Naive thymus-derived CD8-positive, alpha-beta T cell (primary cell): Measurements from ENCODE around the gene JAZF1. TPM values are rescaled to one million over a fixed set of nuclear protein-coding genes. Genes with fewer than 3 reads are reported as not detected.

Experiments
- ATAC-seq, 2 donors: fragments of 150-1000 bp; cut with Tn5 transposase in 1 of 2; sonication (Bioruptor Pico), chemical (Tn5 transposase) in 1 of 2; 1 replicate in 1 of 2; 2 replicates in 1 of 2; pipeline ENCODE4 v1.10.0; 2021; ENCODE audit warnings: mild to moderate bottlenecking in 2 of 2, moderate library complexity in 2 of 2
- POLR2A ChIA-PET: fragments of 350-600 bp; sonication (Branson Sonifier 250); formaldehyde crosslinking; loops from one replicate; lab custom pipeline; 2021; ENCODE audit warnings: antibody characterized with exemption; lab: Charles Lee
- DNase-seq, 10 donors: peaks; one replicate each; pipeline versions ENCODE4 v3.0.0 to v3.0.0-alpha.2; 2020 to 2022
- H3K27ac Mint-ChIP-seq, 10 donors: one replicate each; pipeline ENCODE4 v1.8.0; 2020 to 2022; ENCODE audit warnings: mild to moderate bottlenecking in 10 of 10, mixed read lengths in 10 of 10, moderate library complexity in 4 of 10, inconsistent platforms in 1 of 10
- H3K27me3 Mint-ChIP-seq, 5 donors: one replicate each; pipeline ENCODE4 v1.8.0; 2021 to 2022; ENCODE audit warnings: mixed read lengths in 5 of 5
- H3K36me3 Mint-ChIP-seq, 3 donors: one replicate each; pipeline ENCODE4 v1.8.0; 2020 to 2022; ENCODE audit warnings: mixed read lengths in 3 of 3, mild to moderate bottlenecking in 2 of 3, inconsistent platforms in 1 of 3
- H3K4me1 Mint-ChIP-seq, 4 donors: one replicate each; pipeline ENCODE4 v1.8.0; 2021 to 2022; ENCODE audit warnings: mixed read lengths in 4 of 4
- H3K4me3 Mint-ChIP-seq, 10 donors: one replicate each; pipeline ENCODE4 v1.8.0; 2020 to 2022; ENCODE audit warnings: mild to moderate bottlenecking in 10 of 10, mixed read lengths in 10 of 10, moderate library complexity in 6 of 10, inconsistent platforms in 1 of 10
- H3K9me3 Mint-ChIP-seq, 9 donors: one replicate each; pipeline ENCODE4 v1.8.0; 2020 to 2022; ENCODE audit warnings: mixed read lengths in 9 of 9, mild to moderate bottlenecking in 3 of 9, inconsistent platforms in 1 of 9, moderate library complexity in 1 of 9
- polyA plus RNA-seq, 3 donors: library from polyadenylated mRNA; unstranded; fragments of 300-500 nt; fragmentation: Illumina TruSeq; gene quantifications; one replicate each; pipeline ENCODE4 v1.2.3, GENCODE V29; 2021
- total RNA-seq, 8 experiments: library from RNA in 2 of 8; stranded (reverse) in 2 of 8; gene quantifications; one replicate each; pipeline ENCODE4 v1.2.3 and lab custom pipeline; 2021 to 2026

JAZF1 gene
- total and polyA plus RNA-seq, 5 experiments from 2014 or later = 1.4 to 8.6 (median 3.6) TPM

- H3K27ac Mint-ChIP-seq = no peak overlapping the region
Observed at GRCh38 chr7:28104811-28105210, 75.8 kb downstream of the JAZF1 start.

GRCh38 chr7:28104041-28104541, 76.5 kb downstream of the JAZF1 start:
- H3K4me3 Mint-ChIP-seq = no peak overlapping the region
- H3K4me1 Mint-ChIP-seq = peaks cover 0 to 32% (median 10%) of the 10 kb centered on the region in 4 donors
- POLR2A ChIA-PET = no interaction called here
- no peaks in the 10 kb centered on the region for H3K36me3 Mint-ChIP-seq
- peaks cover 0 to 4% (median 0%) of the 10 kb centered on the region in 5 donors for H3K27me3 Mint-ChIP-seq
- H3K9me3 Mint-ChIP-seq = no peaks in the 10 kb centered on the region
- ATAC-seq (no peak), DNase-seq (no peak)
- peak overlapping the region in 2 of 10 donors; percentile 28 to 43 for H3K27ac Mint-ChIP-seq

More at GRCh38 chr7:28104811-28105210, 75.8 kb downstream of the JAZF1 start:
- POLR2A ChIA-PET = no interaction called here
- Mint-ChIP-seq H3K4me1 (peaks cover 0 to 36% (median 10%) of the 10 kb centered on the region in 4 donors), H3K4me3 (no peak overlapping the region), H3K27me3 (peaks cover 0 to 4% (median 0%) of the 10 kb centered on the region in 5 donors), H3K9me3 (no peaks in the 10 kb centered on the region), H3K36me3 (no peaks in the 10 kb centered on the region)
- DNase-seq (no peak), ATAC-seq (no peak)

GRCh38 chr7:28102797-28103196, 77.8 kb downstream of the JAZF1 start:
- no peaks in the 10 kb centered on the region for H3K27me3 Mint-ChIP-seq
- POLR2A ChIA-PET = no interaction called here
- peak overlapping the region in 1 of 10 donors; percentile 1 for H3K27ac Mint-ChIP-seq
- no peaks in the 10 kb centered on the region for H3K36me3 Mint-ChIP-seq
- no peak for ATAC-seq
- no peak for DNase-seq
- no peak overlapping the region for H3K4me3 Mint-ChIP-seq
- peaks cover 0 to 29% (median 8%) of the 10 kb centered on the region in 4 donors for H3K4me1 Mint-ChIP-seq
- H3K9me3 Mint-ChIP-seq = no peaks in the 10 kb centered on the region

- DNase-seq (peak in 8 of 10 donors; percentile 24 to 69 (median 44)), ATAC-seq (peak; percentile 43 to 65)
- Mint-ChIP-seq H3K36me3 (no peaks in the 10 kb centered on the region), H3K4me1 (peaks cover 0 to 30% (median 5%) of the 10 kb centered on the region in 4 donors), H3K27me3 (no peaks in the 10 kb centered on the region), H3K9me3 (no peaks in the 10 kb centered on the region), H3K27ac (no peak overlapping the region), H3K4me3 (no peak overlapping the region)
- POLR2A ChIA-PET = interaction anchor here (1.1 kb wide), 1 partner anchor 16 kb away, joined by 3 read pairs; no protein-coding TSS in a partner anchor
Observed at GRCh38 chr7:28096713-28097112, 83.9 kb downstream of the JAZF1 start.

- peaks cover 0 to 32% (median 4%) of the 10 kb centered on the region in 4 donors for H3K4me1 Mint-ChIP-seq
- no peak overlapping the region for H3K27ac Mint-ChIP-seq
Observed at GRCh38 chr7:28095231-28095630, 85.4 kb downstream of the JAZF1 start.

GRCh38 chr7:28093623-28094232, 86.9 kb downstream of the JAZF1 start:
- POLR2A ChIA-PET = no interaction called here
- Mint-ChIP-seq H3K36me3 (no peaks in the 10 kb centered on the region), H3K9me3 (peaks cover 0 to 4% (median 0%) of the 10 kb centered on the region in 9 donors), H3K27ac (no peak overlapping the region), H3K27me3 (no peaks in the 10 kb centered on the region), H3K4me1 (peaks cover 6 to 47% (median 15%) of the 10 kb centered on the region in 4 donors), H3K4me3 (no peak overlapping the region)
- no peak for ATAC-seq
- DNase-seq = peak in 2 of 10 donors; percentile 9 to 18

More at GRCh38 chr7:28095231-28095630, 85.4 kb downstream of the JAZF1 start:
- ATAC-seq (no peak), DNase-seq (no peak)
- Mint-ChIP-seq H3K36me3 (no peaks in the 10 kb centered on the region), H3K4me3 (no peak overlapping the region), H3K27me3 (no peaks in the 10 kb centered on the region), H3K9me3 (no peaks in the 10 kb centered on the region)
- POLR2A ChIA-PET = no interaction called here

GRCh38 chr7:28091190-28091589, 89.4 kb downstream of the JAZF1 start:
- Mint-ChIP-seq H3K27ac (no peak overlapping the region), H3K9me3 (peaks cover 0 to 4% (median 0%) of the 10 kb centered on the region in 9 donors), H3K4me1 (peaks cover 6 to 46% (median 14%) of the 10 kb centered on the region in 4 donors), H3K27me3 (no peaks in the 10 kb centered on the region), H3K4me3 (no peak overlapping the region), H3K36me3 (no peaks in the 10 kb centered on the region)
- no peak for ATAC-seq
- DNase-seq = no peak
- POLR2A ChIA-PET = no interaction called here

- no peak for DNase-seq
- peaks cover 0 to 4% (median 0%) of the 10 kb centered on the region in 9 donors for H3K9me3 Mint-ChIP-seq
- H3K27me3 Mint-ChIP-seq = no peaks in the 10 kb centered on the region
- no peaks in the 10 kb centered on the region for H3K36me3 Mint-ChIP-seq
- H3K4me3 Mint-ChIP-seq = no peak overlapping the region
- POLR2A ChIA-PET = no interaction called here
- no peak overlapping the region for H3K27ac Mint-ChIP-seq
- ATAC-seq = no peak
- peaks cover 6 to 46% (median 14%) of the 10 kb centered on the region in 4 donors for H3K4me1 Mint-ChIP-seq
Observed at GRCh38 chr7:28088901-28089714, 91.5 kb downstream of the JAZF1 start.

GRCh38 chr7:28088032-28088431, 92.6 kb downstream of the JAZF1 start:
- Mint-ChIP-seq H3K36me3 (no peaks in the 10 kb centered on the region), H3K27ac (no peak overlapping the region), H3K4me1 (peaks cover 6 to 48% (median 14%) of the 10 kb centered on the region in 4 donors), H3K9me3 (peaks cover 0 to 4% (median 0%) of the 10 kb centered on the region in 9 donors), H3K4me3 (no peak overlapping the region), H3K27me3 (no peaks in the 10 kb centered on the region)
- POLR2A ChIA-PET = no interaction called here
- no peak for DNase-seq
- no peak for ATAC-seq

- POLR2A ChIA-PET = no interaction called here
- peaks cover 0 to 4% (median 0%) of the 10 kb centered on the region in 9 donors for H3K9me3 Mint-ChIP-seq
- DNase-seq (no peak), ATAC-seq (no peak)
- H3K4me3 Mint-ChIP-seq = no peak overlapping the region
- H3K4me1 Mint-ChIP-seq = peaks cover 6 to 62% (median 16%) of the 10 kb centered on the region in 4 donors
- H3K27ac Mint-ChIP-seq = no peak overlapping the region
- H3K27me3 Mint-ChIP-seq = no peaks in the 10 kb centered on the region
- H3K36me3 Mint-ChIP-seq = no peaks in the 10 kb centered on the region
Observed at GRCh38 chr7:28086198-28086597, 94.4 kb downstream of the JAZF1 start.

GRCh38 chr7:28083998-28084985, 96.3 kb downstream of the JAZF1 start:
- H3K4me3 Mint-ChIP-seq = no peak overlapping the region

More at GRCh38 chr7:28083998-28084985, 96.3 kb downstream of the JAZF1 start:
- Mint-ChIP-seq H3K9me3 (no peaks in the 10 kb centered on the region), H3K27me3 (no peaks in the 10 kb centered on the region), H3K36me3 (no peaks in the 10 kb centered on the region), H3K4me1 (peaks cover 4 to 59% (median 12%) of the 10 kb centered on the region in 4 donors), H3K27ac (no peak overlapping the region)
- no peak for DNase-seq
- POLR2A ChIA-PET = no interaction called here
- ATAC-seq = no peak
